ENCODE results near the gene PUS10. TPM values are rescaled to one million over a fixed set of nuclear protein-coding genes. Genes with fewer than 3 reads are reported as not detected.

The PUS10 gene
- polyA plus RNA-seq, 3 donors: 2.0 to 3.0 (median 2.8) TPM

DNA sequence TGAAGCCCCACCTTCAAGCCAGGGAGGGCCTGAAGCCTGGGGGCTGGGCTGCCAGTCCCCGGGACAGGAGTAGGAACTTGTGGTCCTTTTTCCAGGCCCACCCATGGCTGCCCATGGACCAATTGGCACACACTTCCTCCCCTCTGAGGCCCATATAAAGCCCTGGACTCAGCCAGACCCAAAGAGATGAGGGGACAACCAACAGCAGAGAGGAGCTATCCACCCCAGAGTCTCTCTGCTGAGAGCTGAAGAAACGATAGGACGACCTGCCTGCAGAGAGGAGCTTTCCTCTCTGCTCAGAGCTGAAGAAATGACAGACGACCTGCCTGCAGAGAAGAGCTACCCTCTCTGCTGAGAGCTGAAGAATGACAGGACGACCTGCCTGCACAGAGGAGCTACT lies 44.4 kb downstream of the PUS10 start:
- Histone ChIP-seq H3K9me3 (replicated peaks in 1 of 2; ENCODE audit: control insufficient read depth in 1 of 2, insufficient read depth in 1 of 2, low read length in 2 of 2) (no peaks in the 10 kb centered on the region), H3K36me3 (replicated peaks in 1 of 2; ENCODE audit: control insufficient read depth in 1 of 2, insufficient read depth in 2 of 2, low read length in 2 of 2) (no peaks in the 10 kb centered on the region), H4K20me1 (ENCODE audit: insufficient read depth, low read length) (no peaks in the 10 kb centered on the region), H3K27ac (ENCODE audit: low read depth in 1 of 2, low read length in 2 of 2) (no peak overlapping the region), H3K27me3 (ENCODE audit: control insufficient read depth in 2 of 2, insufficient read depth in 2 of 2, low read length in 2 of 2) (no peaks in the 10 kb centered on the region), H3K79me2 (ENCODE audit: insufficient read depth, low read length) (no peaks in the 10 kb centered on the region), H3K9ac (ENCODE audit: insufficient read depth, low read length, poor library complexity, severe bottlenecking) (no peak overlapping the region), H3K4me3 (replicated peaks in 1 of 3; ENCODE audit: low read depth in 2 of 3, low read length in 3 of 3) (no peak overlapping the region), H3K4me1 (ENCODE audit: control insufficient read depth in 1 of 2, insufficient read depth in 2 of 2, low read length in 2 of 2) (peaks cover 4 to 7% of the 10 kb centered on the region in 2 donors), H3K4me2 (replicated peaks; ENCODE audit: extremely low read depth, low read length, poor library complexity, severe bottlenecking) (no peak overlapping the region), H2AFZ (ENCODE audit: insufficient read depth, low read depth, low read length, poor library complexity, severe bottlenecking) (no peak overlapping the region)
- H3K27me3 Mint-ChIP-seq (ENCODE audit: low read depth in 3 of 3): no peaks in the 10 kb centered on the region
- no peak overlapping the region for H3K4me3 Mint-ChIP-seq
- H3K36me3 Mint-ChIP-seq: peaks cover 3 to 6% of the 10 kb centered on the region in 2 donors
- DNase-seq: no peak
- TF ChIP-seq, protein P1, sequence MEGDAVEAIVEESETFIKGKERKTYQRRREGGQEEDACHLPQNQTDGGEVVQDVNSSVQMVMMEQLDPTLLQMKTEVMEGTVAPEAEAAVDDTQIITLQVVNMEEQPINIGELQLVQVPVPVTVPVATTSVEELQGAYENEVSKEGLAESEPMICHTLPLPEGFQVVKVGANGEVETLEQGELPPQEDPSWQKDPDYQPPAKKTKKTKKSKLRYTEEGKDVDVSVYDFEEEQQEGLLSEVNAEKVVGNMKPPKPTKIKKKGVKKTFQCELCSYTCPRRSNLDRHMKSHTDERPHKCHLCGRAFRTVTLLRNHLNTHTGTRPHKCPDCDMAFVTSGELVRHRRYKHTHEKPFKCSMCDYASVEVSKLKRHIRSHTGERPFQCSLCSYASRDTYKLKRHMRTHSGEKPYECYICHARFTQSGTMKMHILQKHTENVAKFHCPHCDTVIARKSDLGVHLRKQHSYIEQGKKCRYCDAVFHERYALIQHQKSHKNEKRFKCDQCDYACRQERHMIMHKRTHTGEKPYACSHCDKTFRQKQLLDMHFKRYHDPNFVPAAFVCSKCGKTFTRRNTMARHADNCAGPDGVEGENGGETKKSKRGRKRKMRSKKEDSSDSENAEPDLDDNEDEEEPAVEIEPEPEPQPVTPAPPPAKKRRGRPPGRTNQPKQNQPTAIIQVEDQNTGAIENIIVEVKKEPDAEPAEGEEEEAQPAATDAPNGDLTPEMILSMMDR (IDR thresholded peaks at IDR 0.05): no peak
- peaks cover 7% of the 10 kb centered on the region for H3K4me1 Mint-ChIP-seq
- no peak overlapping the region for H3K27ac Mint-ChIP-seq
- peaks cover 0 to 1% (median 0%) of the 10 kb centered on the region in 7 donors for H3K9me3 Mint-ChIP-seq
- intact Hi-C loops (cut with micrococcal nuclease): no loop called here
- 94% methylated on average over 4 of the region's 5 CpGs for WGBS (ENCODE audit: insufficient coverage)

DNA sequence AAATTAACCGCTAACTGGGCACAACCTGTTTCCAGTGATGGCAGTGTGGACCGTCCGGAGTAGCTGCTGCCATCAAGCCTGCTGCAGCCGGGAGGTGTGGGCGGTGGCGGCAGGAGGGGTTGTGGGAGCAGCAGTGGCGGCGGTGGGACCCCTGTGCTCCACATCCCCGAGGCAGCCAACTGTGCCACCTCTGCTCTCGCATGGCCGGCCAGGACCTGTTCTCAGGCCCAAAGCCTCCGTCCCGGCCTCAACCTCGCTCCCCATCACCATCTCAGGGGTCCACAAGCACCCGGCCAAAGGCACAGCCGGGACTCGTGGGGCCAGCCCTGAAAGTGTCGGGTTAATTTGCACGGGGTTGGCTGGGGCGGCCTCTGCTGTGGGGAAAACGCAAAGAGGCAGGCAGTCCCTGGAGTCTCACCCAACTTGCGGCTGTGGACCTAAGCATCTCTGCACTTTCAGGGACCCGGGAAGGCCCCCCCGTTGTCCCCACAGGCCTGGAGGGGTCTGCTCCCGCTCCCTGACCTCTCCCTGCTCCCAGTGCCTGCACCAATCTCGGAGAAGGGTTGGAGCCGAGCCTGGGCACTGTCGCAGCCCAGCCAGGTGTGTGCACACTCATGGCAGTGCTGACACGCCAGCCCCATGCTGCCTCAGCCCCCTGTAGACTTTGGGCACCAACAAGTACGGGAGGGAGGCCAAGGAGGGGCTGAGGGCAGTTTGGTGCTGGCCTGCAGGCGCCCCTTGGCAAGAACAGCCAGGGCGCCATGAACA lies 45.0 kb downstream of the PUS10 start:
- intact Hi-C loops (cut with micrococcal nuclease): no loop called here
- Mint-ChIP-seq H3K4me3 (no peak overlapping the region), H3K9me3 (peaks cover 0 to 1% (median 0%) of the 10 kb centered on the region in 7 donors), H3K4me1 (peaks cover 7% of the 10 kb centered on the region), H3K36me3 (peaks cover 3 to 6% of the 10 kb centered on the region in 2 donors), H3K27ac (no peak overlapping the region), H3K27me3 (ENCODE audit: low read depth in 3 of 3) (no peaks in the 10 kb centered on the region)
- Histone ChIP-seq H3K4me1 (ENCODE audit: control insufficient read depth in 1 of 2, insufficient read depth in 2 of 2, low read length in 2 of 2) (peaks cover 4 to 7% of the 10 kb centered on the region in 2 donors), H3K9me3 (replicated peaks in 1 of 2; ENCODE audit: control insufficient read depth in 1 of 2, insufficient read depth in 1 of 2, low read length in 2 of 2) (no peaks in the 10 kb centered on the region), H3K4me2 (replicated peaks; ENCODE audit: extremely low read depth, low read length, poor library complexity, severe bottlenecking) (no peak overlapping the region), H3K9ac (ENCODE audit: insufficient read depth, low read length, poor library complexity, severe bottlenecking) (no peak overlapping the region), H3K79me2 (ENCODE audit: insufficient read depth, low read length) (no peaks in the 10 kb centered on the region), H3K27ac (ENCODE audit: low read depth in 1 of 2, low read length in 2 of 2) (no peak overlapping the region), H3K36me3 (replicated peaks in 1 of 2; ENCODE audit: control insufficient read depth in 1 of 2, insufficient read depth in 2 of 2, low read length in 2 of 2) (no peaks in the 10 kb centered on the region), H3K4me3 (replicated peaks in 1 of 3; ENCODE audit: low read depth in 2 of 3, low read length in 3 of 3) (no peak overlapping the region), H3K27me3 (ENCODE audit: control insufficient read depth in 2 of 2, insufficient read depth in 2 of 2, low read length in 2 of 2) (no peaks in the 10 kb centered on the region), H4K20me1 (ENCODE audit: insufficient read depth, low read length) (no peaks in the 10 kb centered on the region), H2AFZ (ENCODE audit: insufficient read depth, low read depth, low read length, poor library complexity, severe bottlenecking) (no peak overlapping the region)
- TF ChIP-seq, protein P1 (IDR thresholded peaks at IDR 0.05): no peak
- 96% methylated on average over 32 of the region's 32 CpGs for WGBS (ENCODE audit: insufficient coverage)
- no peak for DNase-seq

Data from CD14-positive monocyte (primary cell).